Gastroesophageal sphincter (tissue), 3 donors: ENCODE results near the gene GLRA2.

ENCODE experiments used
- CTCF ChIP-seq, 4 experiments: fragments of 200-600 bp in 2 of 4; fragments of 450-650 bp in 2 of 4; sonication (generic) in 1 of 4; IDR thresholded peaks; one replicate each; pipeline ENCODE4 v1.5.1; 2017 to 2019; ENCODE audit warnings: antibody characterized with exemption in 4 of 4, mild to moderate bottlenecking in 2 of 4, moderate library complexity in 2 of 4
- EP300 ChIP-seq: sonication (generic); formaldehyde crosslinking; IDR thresholded peaks from one replicate; pipeline ENCODE4 v1.6.1; 2017; ENCODE audit warnings: antibody characterized with exemption, mild to moderate bottlenecking
- POLR2A ChIP-seq, 2 donors: fragments of 450-650 bp; IDR thresholded peaks; one replicate each; pipeline ENCODE4 v1.6.1; 2017; ENCODE audit warnings: antibody characterized with exemption in 2 of 2, mild to moderate bottlenecking in 2 of 2, moderate library complexity in 1 of 2
- POLR2AphosphoS5 ChIP-seq: sonication (generic); formaldehyde crosslinking; IDR thresholded peaks from one replicate; pipeline ENCODE4 v1.6.1; 2017; ENCODE audit warnings: antibody characterized with exemption

DNA sequence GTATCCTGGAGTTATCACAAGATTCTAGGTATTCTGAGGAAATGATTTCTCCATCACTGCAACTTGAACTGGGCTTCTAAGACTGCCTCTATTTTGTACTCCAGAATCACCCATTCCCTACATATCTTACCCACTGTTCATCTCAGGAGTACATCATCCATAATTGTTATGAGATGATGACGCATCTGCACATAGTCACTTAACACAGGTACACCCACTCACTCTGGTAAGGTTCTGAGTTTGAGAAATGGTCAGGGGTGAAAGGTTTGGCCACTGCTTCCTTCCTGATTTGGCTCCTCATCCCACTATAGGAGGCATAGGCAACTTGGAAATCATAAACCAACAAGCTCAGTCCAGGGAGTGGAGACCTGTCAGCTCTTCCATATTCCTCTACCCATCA lies 143.9 kb downstream of the GLRA2 start:
- TF ChIP-seq CTCF (IDR thresholded peaks at IDR 0.05) (no peak), POLR2A (IDR thresholded peaks at IDR 0.05) (no peak), POLR2AphosphoS5 (no peak), EP300 (no peak)
